Stimulated activated CD8-positive, alpha-beta memory T cell treated with anti-CD3 and anti-CD28 coated beads, Interleukin-7, amount 100 ng/mL, for 24 hours (primary cell): ENCODE results near the gene OMG.
"Not testable (repeated sequence)": the region's sequence is repeated elsewhere in the genome, so short reads cannot be mapped to it uniquely, and the experiment has no call there.

Experiments used
- DNase-seq: peaks from one replicate; pipeline ENCODE4 v3.0.0-alpha.2; 2020; ENCODE audit warnings: low read depth

OMG gene

DNA sequence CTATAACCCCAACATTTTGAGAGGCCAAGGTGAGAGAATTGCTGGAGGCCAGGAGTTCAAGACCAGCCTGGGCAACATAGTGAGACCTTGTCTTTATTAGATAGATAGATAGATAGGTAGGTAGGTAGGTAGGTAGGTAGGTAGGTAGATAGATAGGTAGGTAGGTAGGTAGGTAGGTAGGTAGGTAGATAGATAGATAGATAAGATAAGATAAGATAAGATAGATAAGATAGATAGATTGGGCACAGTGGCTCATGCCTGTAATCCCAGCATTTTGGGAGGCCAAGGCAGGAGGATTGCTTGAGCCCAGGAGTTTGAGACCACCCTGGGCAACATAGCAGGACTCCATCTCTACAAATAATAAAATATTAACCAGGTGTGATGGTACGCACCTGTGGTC is 34.1 kb downstream of the OMG start:
- not testable (repeated sequence) for DNase-seq

DNA sequence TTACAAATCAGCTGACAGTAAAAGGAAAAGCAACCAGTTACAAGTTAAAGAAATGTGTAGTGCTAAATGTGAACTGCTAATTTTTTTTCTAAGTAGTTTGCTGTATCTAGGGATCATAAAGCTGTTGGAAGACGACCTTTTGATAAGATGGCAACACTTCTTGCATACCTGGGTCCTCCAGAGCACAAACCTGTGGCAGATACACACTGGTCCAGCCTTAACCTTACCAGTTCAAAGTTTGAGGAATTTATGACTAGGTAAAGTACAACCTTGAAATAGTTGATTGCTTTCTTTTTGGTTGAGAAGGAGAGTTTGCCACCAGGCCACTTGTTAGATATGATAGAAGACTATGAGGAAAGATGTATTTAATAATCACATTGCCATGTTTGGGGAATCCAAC is 35.4 kb downstream of the OMG start:
- no peak for DNase-seq

DNA sequence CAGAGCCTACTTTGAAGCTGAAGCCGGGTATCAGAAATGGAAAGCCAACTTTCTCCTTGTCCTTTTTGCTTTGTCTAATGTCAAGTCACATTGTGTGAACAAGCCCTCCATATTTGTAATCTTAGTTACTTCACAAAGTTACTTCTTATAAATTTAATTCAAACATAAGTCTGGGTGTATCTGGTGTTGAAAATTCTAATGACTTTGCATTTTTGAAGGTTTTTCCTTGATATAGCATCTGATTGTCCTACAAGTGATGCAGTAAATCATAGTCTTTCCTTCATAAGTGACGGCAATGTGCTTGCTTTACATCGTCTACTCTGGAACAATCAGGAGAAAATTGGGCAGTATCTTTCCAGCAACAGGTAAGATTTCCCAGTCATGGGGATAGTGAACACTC is 36.9 kb downstream of the OMG start:
- no peak for DNase-seq

DNA sequence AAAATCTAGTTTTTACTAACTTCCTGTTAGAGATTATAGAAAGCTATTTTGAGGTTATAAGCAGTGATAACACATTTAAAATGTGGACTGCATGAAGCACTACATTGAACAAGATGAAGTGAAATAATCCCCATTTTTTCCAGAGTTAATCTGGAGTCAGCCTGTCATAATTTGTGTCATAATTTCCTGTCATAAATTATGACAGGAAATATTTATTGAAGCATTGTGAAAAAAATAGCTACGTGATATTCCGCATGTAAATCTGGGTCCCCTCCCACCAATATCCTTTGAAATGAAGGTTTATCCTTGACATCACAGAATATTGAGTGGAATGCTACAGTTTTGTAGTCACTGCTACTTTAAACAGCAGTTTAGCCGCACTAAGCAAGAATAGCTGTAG is 40.1 kb downstream of the OMG start:
- DNase-seq: no peak

DNA sequence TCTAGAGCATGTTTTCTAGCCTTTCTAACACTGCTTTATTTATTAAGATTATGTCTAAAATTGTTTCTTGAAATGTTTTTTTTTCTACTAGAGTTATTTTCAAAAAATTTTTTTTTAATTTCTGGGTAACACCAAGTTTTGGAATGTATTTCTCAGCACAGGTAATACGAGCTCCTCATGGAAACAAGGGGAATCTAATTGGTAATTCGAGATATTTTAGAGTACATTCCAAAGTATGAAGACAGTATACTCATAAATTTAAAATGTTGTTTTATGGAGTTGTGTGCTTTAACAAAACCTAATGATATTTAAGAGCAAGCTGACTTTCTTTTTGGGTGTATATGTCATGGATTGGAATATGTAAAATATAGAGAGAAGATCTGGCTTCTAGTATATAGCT is 42.4 kb downstream of the OMG start:
- no peak for DNase-seq

DNA sequence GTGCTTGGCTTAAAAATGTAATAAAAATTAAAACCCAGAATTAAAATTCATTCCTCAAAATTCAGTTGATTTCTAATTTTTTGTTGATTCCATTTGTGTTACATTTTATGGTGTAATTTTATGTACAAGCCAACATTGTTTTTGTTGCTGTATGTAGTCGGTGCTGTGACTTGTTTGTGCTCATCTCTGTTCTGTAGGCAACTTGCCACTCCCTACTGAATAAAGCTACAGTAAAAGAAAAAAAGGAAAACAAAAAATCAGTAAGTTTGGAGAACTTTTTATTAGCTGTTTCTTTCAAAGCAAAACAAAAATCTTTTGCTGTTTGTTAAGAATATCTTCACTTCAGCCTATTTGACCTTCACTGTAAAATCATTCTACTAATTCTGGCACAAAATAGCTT is 44.3 kb downstream of the OMG start:
- DNase-seq: no peak

DNA sequence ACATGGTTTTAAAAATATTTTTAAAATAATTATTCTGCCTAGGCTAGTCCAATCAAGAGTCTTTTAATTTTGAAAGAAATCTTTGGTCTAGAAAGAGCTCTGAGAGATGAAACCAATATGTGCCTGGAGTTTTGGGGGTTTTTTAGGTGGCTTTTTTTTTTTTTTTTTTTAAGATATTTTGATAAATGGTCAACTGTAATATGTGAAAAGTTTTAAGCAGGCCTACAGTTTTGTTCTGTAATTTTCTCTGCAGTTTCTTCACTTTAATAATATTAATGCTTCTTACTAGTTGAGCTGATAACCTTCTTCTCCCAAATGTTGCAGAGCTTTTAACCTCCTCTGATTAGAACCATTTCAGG is 45.1 kb downstream of the OMG start:
- no peak for DNase-seq

DNA sequence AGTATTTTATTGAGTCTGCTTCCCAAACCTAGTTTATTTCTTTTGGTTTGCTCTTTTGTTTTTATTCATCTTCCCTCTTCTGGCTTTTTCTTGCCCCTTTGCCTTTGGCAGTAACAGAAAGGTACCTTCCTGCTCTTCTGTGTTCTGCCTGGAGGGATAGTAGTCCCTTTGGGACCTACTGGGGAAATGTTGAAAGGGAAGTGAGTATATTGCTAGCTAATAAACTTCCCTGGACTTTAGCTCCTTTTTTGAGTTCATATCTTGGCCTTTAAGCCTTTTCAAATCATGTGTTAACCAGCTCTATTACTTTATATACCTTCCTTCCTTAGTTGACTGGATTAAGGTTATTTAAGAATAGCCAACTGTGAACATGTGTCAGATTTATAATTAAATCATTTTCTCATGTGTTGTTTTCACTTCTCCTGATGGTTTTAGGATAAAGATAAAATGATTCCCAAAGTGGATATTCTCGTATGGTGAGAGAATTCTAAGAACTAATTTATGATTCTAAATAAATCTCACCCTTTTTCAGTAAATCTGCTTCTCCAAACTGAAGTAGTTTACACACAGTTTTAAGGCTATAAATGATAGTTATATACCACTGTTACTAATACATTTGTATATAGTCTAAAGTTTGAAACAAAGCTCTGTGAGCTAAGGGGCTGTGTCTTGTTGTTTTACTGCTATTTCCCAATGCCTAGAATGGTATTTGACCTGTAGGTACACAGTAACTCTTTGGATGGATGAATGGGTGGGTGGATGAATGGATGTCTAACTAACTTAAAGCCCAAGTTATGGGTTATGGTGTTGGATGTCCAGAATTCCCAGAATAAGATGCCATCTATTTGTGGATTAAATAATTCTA is 45.7 kb downstream of the OMG start:
- DNase-seq: no peak

DNA sequence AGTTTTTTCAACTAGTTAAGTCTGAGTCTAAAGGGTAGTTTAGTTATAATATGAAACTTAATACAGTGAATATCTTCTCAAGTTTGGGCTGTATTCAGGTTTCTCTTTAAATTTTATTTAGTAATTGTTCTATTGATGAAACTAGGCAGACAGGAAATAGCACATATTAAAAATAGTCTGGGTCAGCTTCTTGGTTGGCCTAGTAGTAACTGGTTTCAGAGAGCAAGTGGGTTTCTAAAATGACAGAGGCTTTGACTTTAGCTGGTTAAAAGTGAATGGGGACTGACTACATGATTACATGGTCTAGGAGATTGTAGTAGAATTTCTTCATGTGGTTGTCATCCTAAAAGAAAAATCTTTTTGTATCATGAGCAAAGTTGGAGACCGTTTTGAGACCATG is 46.8 kb downstream of the OMG start:
- no peak for DNase-seq

DNA sequence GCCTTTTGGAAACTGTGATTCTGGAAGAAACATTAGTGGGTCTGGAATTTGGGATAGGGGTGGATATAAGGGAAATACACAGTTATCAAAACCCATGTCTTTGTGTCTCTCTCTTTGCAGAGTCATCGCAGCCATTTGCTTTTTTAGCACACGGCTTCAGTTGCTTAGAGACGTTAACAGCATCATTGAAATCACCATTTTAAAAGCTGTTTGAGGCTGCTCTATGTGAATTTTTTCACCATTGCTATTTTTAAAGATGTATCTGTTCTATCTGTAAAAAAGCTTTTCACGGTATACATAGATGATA is 47.3 kb downstream of the OMG start:
- no peak for DNase-seq

DNA sequence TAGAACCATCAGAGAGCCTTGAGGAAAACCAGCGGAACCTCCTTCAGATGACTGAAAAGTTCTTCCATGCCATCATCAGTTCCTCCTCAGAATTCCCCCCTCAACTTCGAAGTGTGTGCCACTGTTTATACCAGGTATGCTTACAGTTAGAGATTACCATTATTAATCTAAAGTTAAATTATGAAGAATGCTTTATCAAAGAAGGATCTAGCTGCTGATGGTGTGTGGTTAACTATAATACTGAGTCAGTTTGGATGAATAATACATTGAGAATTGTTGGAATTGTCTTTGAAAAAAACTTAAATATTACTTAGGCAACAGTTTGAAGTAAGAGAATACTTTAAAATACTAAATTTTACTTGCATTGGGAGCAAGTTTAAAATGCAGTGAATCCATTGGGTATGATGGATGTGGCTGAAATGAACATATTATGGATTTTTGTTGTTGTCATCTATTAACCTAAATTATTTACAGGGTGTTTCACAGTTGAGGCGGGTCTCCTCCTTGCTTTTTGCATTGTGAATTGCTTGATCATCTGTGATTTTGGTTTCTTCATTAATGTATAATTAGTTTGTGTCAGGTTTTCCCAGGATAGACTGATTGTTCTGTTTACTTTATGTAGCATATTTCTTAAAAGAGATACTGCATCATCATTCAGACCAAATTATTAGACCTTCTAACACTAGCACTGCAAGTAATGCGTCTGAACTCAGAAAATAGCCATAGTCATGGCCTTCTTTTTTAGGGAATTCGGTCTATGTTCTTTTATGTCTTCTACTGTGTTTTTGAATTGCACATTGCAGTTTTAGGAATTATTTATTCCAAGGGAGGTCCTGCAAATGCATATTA is 47.8 kb downstream of the OMG start:
- no peak for DNase-seq
